ENCODE results near the gene ATP6V0A4.

The ATP6V0A4 gene

DNA sequence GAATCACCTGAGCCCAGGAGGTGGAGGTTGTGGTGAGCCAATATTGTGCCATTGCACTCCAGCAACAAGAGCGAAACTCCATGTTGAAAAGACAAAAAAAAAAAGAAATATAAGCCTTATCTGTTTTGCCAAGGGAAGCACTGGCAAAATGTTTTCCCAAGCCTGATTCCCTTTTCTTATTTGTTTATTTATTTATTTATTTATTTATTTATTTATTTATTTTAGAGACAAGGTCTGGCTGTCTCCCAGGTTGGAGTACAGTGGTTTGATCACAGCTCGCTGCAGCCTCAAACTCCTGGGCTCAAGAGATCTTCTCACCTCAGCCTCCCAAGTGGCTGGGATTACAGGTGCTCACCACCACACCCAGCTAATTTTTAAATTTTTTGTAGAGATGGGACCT is 141.0 kb downstream of the ATP6V0A4 start:
- no peak for DNase-seq
